HG03039 (cell line): ENCODE data around the gene PSORS1C1.
"Not testable (repeated sequence)": the region's sequence is repeated elsewhere in the genome, so short reads cannot be mapped to it uniquely, and the experiment has no call there.

ENCODE experiments used
- ATAC-seq: cut with Tn5 transposase; IDR thresholded peaks from one replicate; pipeline ENCODE4 v1.9.1; 2021; ENCODE audit warnings: mild to moderate bottlenecking, moderate library complexity; ENCODE audit not compliant: unreplicated experiment

The PSORS1C1 gene

DNA sequence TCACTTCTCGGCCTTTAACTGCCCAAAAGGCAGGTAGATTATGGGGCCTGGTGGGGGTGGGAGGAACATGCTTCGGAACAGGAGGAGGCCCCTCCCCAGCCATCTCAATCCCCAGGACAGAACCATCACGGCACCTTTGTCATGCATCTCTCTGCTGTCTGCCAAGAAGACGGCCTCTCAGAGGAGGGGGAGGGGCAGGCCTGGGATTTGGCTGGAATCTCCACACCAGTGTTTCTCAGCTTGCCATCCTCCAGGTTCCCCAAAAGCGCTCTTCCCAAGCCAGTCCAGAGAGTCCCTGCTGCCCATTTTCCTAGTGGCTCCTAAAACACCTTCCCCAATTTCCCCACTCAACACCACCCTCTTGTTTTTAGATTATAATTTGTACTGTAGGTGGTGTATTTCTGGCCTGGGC is 58.4 kb downstream of the PSORS1C1 start:
- ATAC-seq = no peak

DNA sequence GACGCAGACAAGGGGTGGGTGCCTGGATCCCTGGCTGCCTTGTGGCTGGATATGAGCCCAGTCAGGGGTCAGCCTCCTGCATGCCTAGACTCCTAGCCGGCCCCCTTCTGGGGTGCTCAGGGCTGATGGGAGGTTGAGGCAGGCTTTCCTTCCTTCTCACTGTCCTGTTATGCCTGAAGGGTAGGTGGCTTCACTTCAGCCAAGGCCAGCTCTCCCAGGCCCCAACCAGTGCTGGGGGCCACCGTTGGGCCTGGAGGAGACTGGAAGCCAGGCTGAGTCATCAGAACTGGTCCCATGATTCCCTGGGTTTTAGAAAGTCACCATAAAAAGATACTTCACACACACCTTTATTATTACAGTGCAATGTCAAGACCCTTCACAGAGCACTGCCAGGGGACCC is 58.8 kb downstream of the PSORS1C1 start:
- ATAC-seq = no peak

DNA sequence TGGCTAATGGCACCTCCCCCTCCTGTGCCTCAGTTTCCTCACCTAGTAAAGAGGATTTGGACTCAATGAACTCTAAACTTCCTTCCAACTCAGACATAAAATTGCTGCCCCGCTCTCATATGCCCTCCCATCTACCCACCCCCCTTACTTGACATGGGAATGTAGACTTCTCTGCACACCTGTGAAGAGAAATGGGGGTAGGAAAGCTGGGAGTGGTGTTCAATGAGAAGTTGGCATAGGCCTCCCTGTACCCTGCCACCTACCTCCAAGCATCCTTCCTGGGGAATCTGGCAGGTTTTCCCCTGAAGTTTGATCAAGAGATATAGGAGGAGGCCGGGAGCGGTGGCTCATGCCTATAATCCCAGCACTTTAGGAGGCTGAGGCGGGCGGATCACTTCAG is 59.8 kb downstream of the PSORS1C1 start:
- no peak for ATAC-seq

DNA sequence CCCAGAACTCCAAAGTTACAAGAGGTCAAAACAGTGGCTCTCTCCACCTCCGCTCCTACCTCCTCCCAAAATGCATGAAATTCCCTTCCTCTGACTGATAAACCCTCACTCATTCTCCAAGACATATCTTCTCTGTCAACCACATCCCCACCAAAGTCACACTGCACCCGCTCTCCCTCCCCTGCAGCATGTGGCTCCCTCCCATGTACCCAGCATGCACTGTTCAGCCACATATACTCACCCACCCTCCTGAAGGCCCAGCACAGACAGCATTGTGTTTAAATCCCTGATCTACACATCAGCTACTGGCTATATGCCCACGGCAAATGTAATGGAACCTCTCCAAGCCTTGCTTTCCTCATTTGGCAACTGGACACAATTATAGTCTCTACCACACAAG is 61.4 kb downstream of the PSORS1C1 start:
- no peak for ATAC-seq

DNA sequence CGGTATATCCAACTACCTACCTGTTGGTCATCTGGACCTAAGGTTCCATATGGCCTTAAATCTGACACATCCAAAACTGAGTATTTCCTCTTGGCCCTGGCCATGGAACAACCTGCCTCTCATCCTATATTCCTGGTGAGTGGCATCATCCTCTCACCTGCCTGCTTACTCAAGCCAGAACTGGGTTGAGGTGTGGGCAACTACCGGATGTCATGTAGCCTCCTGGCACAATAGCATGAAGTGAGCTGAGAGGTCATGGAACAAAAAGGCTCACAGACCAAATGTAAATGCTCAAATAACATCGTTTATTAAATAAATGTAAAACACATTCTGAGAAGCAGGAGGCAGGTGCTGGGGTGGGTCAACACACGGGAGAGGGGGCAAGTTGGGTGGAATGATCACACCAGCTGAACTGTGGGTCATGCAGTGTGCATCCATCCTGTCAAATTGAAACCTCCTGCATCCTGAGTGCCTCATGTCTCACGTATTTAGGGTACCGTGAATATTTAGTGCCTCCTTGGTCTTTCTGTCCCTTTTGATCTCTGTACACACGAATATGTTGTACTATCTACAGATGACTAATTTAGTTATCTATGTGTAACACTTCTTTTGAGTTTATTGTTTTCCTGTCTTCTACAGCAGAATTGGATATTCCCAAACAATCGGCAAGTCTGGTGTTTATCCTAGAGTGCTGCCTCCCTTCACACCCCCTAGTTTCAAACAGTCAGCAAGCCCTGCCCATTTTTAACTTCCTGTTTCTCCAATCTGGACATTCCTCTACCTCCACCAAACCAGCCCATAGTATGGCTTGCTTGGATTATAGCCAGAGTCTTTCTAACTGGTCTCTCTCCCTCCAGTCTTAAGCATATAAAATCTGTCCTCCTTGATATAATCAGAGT is 63.8 kb downstream of the PSORS1C1 start:
- no peak for ATAC-seq

DNA sequence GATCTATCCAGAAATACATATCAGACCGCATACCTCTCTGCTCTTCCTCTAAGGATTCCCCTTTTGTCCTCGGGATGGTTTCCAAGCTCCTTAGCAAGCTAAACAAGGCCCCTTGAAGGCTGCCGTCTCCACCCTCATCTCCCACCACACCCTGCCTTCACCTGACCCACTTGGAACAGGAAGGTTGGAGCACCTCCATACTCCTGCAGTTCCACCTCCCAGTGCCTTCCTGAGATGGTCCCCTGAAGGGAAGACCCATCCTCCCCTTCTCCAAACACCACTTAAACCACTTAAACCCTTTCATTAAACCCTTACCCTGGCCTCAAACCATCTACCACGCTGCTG is 64.4 kb downstream of the PSORS1C1 start:
- no peak for ATAC-seq

DNA sequence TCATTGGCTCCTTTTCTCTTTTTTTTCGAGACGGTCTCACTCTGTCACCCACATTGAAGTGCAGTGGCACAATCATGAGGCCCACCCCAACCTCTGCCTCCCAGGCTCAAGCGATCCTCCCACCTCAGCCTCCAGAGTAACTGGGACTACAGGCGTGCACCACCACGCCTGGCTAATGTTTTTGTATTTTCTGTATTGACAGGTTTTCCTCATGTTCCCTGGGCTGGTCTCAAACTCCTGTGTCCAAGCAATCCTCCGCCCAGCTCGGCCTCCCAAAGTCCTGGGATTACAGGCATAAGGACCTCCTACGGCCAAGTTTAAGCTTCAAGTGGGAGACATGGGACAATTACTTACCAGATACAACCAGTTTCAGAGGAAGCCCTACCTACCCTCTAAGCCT is 65.3 kb downstream of the PSORS1C1 start:
- no peak for ATAC-seq

DNA sequence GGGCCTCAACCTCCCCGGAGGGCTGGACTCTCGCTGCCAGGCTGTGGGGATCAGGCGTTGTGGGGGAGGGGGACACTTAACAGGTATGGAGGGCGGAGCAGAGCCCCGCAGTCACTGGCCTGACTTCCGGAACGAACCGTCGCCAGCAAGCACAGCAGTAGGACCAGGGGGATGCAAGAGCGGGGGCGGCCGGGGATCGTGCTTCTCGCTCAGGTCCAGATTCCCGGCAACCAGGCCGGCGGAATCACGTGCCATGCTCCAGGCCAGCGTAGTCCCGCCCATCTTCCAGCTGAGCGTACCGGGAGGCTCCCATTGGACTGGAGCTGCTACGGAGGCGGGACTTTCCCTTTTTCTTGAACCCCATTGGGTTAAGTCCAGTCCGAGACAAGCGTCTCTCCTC is 65.9 kb downstream of the PSORS1C1 start:
- ATAC-seq = no peak

DNA sequence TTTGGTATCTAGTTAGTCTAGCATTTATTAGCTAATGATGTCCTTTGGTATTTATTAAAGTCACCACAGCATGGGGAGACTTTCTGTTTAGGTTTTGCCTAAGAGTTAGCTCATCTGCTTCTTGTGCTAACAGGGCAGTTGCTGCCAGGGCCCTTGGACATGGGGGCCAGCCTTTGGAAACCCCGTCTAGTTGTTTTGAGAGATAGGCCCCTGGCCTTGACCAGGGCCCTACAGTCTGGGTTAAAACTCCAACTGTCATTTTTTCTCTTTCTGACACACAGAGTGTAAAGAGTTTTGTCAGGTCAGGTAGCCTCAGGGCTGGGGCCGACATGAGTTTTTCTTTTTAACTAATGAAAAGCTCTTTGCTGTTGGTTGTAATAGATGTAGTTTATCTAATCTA is 68.7 kb downstream of the PSORS1C1 start:
- ATAC-seq = not testable (repeated sequence)

DNA sequence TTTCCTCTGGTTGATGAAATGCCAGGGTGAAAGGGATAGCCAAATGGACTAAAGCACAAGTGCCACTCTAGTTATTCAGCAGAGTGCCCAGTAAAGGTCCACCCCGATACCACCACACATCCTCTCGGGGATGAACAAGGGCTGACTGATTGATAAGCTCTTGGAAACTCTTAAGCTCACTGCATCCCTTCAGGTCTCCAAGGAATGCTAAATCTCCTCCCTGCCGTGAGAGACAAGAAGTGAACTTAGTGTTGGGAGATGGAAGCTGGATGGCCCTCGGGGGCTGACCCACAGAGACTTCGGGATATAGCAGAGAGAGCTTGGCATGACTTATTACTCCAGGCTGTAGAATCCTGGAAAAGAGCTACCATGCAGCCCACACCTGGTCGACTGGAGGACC is 69.3 kb downstream of the PSORS1C1 start:
- ATAC-seq = not testable (repeated sequence)

DNA sequence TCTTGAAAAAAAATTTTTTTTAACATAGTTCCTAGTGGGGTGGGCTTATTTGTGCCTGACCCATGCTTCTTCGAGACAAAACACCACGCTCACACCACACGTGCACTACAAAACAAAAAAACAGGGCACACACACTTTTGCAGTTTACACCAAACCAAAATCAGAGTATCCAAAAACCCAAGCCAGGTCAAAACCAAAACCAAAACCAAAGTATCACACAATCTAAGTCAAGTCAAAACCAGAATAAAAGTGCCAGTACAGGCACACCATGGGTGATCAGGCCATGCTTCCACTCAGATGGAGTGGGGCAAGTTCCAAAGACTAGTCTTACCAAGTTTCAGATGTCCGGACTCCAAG is 71.1 kb downstream of the PSORS1C1 start:
- not testable (repeated sequence) for ATAC-seq

DNA sequence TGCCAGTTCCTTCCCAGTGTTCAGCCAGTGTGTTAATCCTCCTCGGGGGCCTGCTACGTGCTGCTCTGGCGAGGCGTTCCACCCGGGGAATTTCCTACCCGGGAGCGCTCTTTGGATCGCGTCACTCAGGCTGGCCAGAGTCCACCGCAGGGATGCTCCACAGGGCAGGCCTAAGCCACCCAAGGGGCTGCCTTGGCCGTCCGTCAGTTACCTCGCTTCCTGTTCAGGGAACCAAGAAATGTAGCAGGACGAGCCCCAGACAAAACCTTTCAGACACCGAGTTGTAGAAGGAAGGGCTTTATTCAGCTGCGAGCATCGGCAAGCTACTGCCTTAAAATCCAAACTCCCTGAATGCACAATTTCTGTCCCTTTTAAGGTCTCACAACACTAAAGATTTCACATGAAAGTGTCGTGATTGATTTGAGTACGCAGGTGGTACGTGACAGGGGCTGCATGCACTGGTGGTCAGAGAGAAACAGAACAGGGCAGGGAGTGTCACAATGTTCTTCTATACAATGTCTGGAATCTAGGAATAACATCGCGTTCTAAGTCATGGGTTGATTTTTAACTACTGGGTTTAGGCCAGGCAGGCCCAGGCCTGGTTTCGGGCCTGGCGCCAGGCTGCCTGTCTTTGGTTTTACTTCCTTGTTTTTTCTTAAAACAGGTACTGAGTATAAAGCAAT is 71.6 kb downstream of the PSORS1C1 start:
- ATAC-seq = no peak

DNA sequence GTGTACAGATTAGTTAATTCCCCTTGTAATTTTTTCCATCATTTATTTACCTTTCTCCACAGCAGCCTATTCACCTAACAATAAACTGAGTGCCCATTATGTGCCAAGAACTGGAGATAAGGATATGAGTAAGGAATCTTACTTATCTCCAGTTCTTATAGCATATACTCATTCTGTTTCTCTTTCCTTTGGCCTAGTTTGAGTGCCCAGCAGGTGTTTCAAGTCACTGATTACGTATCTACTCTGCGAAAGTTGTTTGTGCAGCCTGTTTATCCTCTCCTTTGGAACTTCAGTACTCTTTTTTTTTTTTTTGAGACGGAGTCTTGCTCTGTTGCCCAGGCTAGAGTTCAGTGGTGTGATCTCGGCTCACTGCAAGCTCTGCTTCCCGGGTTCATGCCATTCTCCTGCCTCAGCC is 73.2 kb downstream of the PSORS1C1 start:
- no peak for ATAC-seq

DNA sequence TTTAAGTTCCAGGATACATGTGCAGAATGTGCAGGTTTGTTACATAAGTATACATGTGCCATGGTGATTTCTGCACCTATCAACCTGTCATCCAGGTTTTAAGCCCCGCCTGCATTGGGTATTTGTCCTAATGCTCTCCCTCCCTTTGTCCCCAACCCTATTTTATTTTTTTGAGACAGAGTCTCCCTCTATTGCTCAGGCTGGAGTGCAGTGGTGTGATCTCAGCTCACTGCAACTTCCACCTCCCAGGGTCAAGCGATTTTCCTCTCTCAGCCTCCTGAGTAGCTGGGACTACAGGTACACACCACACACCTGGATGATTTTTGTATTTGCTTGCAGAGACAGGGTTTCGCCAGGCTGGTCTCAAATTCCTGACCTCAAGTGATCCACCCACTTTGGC is 74.6 kb downstream of the PSORS1C1 start:
- not testable (repeated sequence) for ATAC-seq
